Astrocyte of the cerebellum (primary cell): Measurements from ENCODE around the gene RANBP1.

Experiments
- DNase-seq: peaks from one replicate; pipeline ENCODE4 v3.0.0-alpha.2; 2011; ENCODE audit warnings: low read depth
- H3K4me3 ChIP-seq: 2 replicates; pipeline ENCODE4 v1.5.1; 2011; ENCODE audit warnings: mild to moderate bottlenecking, low read depth, low read length, moderate library complexity
- in situ Hi-C: cut with HindIII; loops from 2 replicates; pipeline ENCODE4 v1.10.0; 2017; ENCODE audit warnings: low sequenced_read_pairs
- TF ChIP-seq, protein P1 (sequence below): IDR thresholded peaks from 2 replicates; pipeline ENCODE4 v1.5.1; 2012; ENCODE audit warnings: low read length, low read depth, moderate library complexity, mild to moderate bottlenecking; ENCODE audit errors: missing control alignments

Gene RANBP1

DNA sequence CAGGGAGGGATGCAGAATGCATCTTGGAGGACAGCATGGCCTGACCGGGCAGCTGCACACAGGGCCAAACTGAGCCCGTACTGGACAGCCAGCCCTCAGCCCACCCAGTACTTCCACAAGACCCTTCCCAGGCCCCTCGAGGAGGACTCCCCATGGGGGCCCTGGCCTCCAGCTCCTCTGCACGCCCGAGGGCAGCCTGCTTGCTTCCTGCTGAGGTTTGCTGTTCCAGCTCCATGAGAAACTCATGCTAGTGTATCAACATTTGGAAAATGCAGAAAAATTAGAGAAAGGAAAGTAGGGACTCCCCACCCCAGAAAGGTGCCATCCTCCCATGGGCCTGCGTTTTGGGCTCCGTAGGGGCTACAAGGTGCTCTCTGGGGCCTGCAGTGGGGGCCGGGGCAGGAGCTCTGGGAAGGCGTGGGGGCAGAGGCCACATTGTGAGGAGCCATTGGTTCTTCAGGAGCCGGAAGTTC is 56.3 kb downstream of the RANBP1 start:
- H3K4me3 ChIP-seq: no peak overlapping the region
- TF ChIP-seq, protein P1, sequence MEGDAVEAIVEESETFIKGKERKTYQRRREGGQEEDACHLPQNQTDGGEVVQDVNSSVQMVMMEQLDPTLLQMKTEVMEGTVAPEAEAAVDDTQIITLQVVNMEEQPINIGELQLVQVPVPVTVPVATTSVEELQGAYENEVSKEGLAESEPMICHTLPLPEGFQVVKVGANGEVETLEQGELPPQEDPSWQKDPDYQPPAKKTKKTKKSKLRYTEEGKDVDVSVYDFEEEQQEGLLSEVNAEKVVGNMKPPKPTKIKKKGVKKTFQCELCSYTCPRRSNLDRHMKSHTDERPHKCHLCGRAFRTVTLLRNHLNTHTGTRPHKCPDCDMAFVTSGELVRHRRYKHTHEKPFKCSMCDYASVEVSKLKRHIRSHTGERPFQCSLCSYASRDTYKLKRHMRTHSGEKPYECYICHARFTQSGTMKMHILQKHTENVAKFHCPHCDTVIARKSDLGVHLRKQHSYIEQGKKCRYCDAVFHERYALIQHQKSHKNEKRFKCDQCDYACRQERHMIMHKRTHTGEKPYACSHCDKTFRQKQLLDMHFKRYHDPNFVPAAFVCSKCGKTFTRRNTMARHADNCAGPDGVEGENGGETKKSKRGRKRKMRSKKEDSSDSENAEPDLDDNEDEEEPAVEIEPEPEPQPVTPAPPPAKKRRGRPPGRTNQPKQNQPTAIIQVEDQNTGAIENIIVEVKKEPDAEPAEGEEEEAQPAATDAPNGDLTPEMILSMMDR: no peak
- no peak for DNase-seq
- in situ Hi-C loops: loop anchor here (5.0 kb wide), 1 partner anchor 85 kb away; no protein-coding TSS in a partner anchor

DNA sequence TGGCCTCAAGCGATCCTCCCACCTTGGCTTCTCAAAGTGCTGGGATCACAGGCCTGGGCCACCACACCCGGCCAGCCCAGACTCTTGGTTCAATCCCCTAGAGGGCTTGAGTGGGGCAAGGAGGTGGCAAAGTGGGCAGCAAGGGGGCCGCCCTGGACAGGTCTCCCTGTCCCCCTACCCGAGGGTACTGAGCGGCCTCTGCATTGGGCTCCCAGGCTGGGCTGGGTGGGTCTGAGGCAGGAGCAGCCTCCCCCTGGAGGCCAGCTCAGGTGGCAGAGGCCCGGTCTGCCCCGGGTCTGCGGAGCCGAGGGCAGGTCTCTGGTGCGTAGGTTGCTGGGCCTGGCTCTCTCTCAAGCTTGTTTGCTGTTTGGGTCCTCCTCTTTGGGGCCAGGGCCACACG is 57.3 kb downstream of the RANBP1 start:
- DNase-seq: no peak
- no peak overlapping the region for H3K4me3 ChIP-seq
- TF ChIP-seq, protein P1: no peak
- in situ Hi-C loops: loop anchor here (5.0 kb wide), 1 partner anchor 84 kb away; no protein-coding TSS in a partner anchor

DNA sequence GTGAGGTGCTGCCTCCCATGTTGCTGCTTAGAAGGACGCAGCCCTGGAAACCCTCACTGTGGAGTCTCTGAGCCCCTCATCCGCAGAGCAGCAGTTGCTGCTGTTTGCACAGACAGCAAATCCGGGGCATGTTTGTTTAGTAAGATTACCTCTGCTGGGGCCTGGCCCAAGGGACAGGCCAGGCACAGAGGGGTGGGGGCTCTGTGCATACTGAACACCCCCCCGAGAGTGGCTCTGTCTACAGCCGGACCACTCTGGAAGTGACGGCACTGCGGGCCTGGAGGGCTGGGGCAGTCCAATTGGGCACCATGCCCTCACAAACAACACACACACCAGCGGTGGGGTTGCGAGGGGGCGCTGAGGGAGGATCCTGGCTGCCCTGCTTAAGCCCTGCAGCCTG is 57.9 kb downstream of the RANBP1 start:
- TF ChIP-seq, protein P1: no peak
- H3K4me3 ChIP-seq: no peak overlapping the region
- no peak for DNase-seq
- in situ Hi-C loops: loop anchor here (5.0 kb wide), 1 partner anchor 84 kb away; no protein-coding TSS in a partner anchor

DNA sequence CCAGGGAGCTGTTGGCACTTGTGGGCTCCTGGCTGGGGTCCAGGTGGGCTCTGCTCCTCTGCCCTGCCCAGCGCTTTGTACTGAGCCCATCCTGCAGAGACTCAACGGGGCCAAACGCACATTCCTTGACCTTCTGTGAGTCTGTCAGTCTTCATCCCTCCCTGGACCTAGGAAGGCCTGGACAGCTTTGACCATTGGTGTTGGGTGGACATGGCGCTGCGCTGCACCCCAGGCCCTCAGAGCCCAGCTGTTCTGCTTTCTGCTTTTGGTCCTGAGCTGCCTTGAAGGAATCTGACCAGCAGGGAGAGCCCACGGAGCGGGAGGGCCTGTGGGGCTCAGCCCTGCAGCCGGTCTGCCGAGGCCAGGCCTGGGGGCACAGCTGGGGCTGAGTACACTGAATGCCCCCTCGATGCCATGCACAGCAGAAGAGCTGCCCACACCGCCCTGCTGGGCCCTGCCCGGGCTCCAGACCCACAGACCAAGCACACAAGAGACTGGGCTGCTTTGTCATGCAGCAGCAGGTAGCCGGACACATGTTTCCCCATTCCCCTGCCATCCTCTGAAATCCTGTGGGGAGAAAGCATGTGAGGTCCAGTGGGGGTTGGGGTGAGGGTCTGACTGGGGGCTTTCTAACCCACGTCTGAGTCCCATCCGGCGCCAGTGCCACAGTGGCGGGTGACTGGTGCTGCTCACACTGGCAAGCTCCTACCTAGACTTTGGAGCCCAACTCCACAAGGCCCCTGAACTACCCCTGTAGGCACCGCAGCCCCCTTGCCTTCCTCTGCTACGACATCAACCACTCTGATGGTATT is 59.1 kb downstream of the RANBP1 start:
- in situ Hi-C loops: loop anchor here (5.0 kb wide), 1 partner anchor 82 kb away; no protein-coding TSS in a partner anchor
- no peak overlapping the region for H3K4me3 ChIP-seq
- DNase-seq: no peak
- TF ChIP-seq, protein P1: peak; percentile 44

DNA sequence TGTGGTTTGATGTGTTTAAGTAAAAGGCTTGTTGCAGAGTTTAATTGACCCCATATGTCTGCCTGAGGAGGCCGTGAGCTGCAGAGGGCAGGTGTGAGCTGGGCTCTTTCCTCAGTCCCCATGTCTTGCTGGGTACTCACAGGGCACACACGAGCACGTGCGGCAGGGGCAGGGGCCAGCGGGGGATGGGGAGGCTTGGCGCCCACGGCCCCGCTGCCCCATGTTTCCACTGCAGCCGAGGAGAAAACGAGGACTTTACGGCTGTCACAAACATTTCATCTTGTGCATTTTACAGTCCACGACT is 59.6 kb downstream of the RANBP1 start:
- no peak for DNase-seq

DNA sequence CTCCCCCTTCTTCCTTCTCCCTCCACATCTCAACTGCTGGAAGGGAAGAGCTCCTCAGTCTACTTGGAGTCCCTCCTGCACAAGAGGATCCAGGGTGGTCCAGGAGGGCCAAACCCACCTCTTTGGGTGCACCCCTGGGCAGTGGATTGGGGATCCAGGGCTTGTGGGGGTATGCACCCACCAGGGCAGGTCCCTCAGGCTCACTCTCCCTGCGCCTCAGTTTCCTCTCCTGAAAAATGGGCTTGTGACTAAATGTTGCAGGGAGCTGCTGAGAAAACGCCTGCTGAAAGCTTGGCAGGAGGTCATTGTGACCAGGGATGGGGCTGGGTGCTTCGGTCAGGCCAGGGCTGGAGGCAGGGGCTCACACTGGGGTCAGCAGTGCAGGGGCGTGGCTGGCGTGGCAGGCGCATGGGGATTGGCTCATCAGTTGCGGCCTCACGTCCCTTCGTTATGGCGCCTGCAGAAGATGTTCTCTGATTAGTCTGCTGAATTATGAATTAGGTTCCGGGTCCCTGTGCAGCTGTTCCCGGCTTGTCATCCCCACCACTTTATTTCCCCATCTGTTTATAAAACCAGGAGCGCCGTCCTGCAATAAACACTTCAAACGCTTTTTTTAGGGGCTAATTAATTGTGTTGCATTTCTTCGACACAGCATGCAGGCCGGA is 60.6 kb downstream of the RANBP1 start:
- in situ Hi-C loops: no loop called here
- no peak for DNase-seq
- TF ChIP-seq, protein P1: no peak
- no peak overlapping the region for H3K4me3 ChIP-seq

More for the DNA sequence above, 59.6 kb downstream of the RANBP1 start:
- TF ChIP-seq, protein P1: peak; percentile 6
- no peak overlapping the region for H3K4me3 ChIP-seq
- in situ Hi-C loops: no loop called here
